Astrocyte of the cerebellum (primary cell): Measurements from ENCODE around the gene PHKG2.

Experiments used
- DNase-seq: peaks from one replicate; pipeline ENCODE4 v3.0.0-alpha.2; 2011; ENCODE audit warnings: low read depth
- H3K4me3 ChIP-seq: 2 replicates; pipeline ENCODE4 v1.5.1; 2011; ENCODE audit warnings: mild to moderate bottlenecking, low read depth, low read length, moderate library complexity
- CTCF ChIP-seq: IDR thresholded peaks from 2 replicates; pipeline ENCODE4 v1.5.1; 2012; ENCODE audit warnings: low read length, low read depth, moderate library complexity, mild to moderate bottlenecking; ENCODE audit errors: missing control alignments
- in situ Hi-C: cut with HindIII; loops from 2 replicates; pipeline ENCODE4 v1.10.0; 2017; ENCODE audit warnings: low sequenced_read_pairs

Gene PHKG2

DNA sequence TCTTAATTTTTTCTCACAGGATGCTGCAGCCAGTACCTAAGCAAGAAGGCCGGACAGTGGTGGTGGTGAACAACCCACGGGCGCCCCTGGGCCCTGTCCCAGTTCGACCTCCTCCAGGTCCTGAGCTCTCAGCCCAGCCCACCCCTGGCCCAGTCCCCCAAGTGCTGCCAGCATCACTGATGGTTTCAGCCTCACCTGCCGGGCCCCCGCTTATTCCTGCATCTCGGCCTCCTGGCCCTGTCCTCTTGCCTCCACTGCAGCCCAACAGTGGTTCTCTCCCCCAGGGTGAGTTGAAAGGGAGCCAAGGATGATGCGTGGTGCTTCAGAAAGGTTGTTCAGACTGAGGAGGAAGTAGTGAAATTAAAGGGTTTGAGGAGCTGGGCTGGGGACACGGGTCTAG, 27.5 kb upstream of the PHKG2 start:
- in situ Hi-C loops: no loop called here
- no peak for TF ChIP-seq CTCF
- no peak overlapping the region for H3K4me3 ChIP-seq
- DNase-seq: no peak

- in situ Hi-C loops: no loop called here
- no peak for TF ChIP-seq CTCF
- DNase-seq: no peak
- no peak overlapping the region for H3K4me3 ChIP-seq
These were observed 27.1 kb upstream of the PHKG2 start for GRCh38 chr16:30721167-30721566.

- TF ChIP-seq CTCF: no peak
- no peak for DNase-seq
- no peak overlapping the region for H3K4me3 ChIP-seq
- in situ Hi-C loops: no loop called here
These were observed 26.6 kb upstream of the PHKG2 start for GRCh38 chr16:30721606-30722005.

DNA sequence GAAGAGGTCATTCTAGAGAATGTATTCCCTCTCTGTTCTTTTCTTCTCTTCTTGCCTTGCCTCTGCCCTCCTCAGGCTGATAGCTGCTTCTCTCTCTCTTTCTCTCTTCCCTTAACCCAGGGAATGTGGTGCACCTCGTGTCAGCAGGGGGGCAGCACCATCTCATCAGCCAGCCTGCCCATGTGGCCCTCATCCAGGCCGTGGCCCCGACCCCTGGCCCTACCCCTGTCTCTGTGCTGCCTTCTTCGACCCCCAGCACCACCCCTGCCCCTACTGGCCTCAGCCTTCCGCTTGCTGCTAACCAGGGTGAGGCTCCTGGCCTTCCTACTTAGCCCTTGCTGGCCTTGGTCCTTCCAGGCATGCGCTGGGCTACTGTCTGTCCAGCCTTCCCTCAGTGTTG, 25.8 kb upstream of the PHKG2 start:
- TF ChIP-seq CTCF: no peak
- in situ Hi-C loops: no loop called here
- no peak for DNase-seq
- no peak overlapping the region for H3K4me3 ChIP-seq

- in situ Hi-C loops: no loop called here
These were observed 25.3 kb upstream of the PHKG2 start for GRCh38 chr16:30722916-30723315.

DNA sequence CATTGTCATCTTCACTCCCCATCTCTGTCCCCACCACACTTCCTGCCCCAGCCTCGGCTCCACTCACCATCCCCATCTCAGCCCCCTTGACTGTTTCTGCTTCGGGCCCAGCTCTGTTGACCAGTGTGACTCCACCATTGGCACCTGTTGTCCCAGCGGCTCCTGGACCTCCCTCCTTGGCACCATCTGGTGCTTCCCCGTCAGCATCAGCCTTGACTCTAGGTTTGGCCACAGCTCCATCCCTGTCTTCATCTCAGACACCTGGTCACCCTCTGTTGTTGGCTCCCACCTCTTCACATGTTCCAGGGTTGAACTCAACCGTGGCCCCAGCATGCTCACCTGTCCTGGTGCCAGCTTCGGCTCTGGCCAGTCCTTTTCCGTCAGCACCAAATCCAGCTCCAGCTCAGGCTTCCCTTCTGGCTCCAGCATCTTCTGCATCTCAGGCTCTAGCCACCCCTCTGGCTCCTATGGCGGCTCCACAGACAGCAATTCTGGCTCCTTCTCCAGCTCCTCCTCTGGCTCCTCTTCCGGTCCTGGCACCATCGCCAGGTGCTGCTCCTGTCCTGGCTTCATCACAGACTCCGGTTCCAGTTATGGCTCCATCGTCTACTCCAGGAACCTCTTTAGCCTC, 24.4 kb upstream of the PHKG2 start:
- in situ Hi-C loops: no loop called here

More at GRCh38 chr16:30722916-30723315, 25.3 kb upstream of the PHKG2 start:
- no peak for DNase-seq
- no peak overlapping the region for H3K4me3 ChIP-seq
- TF ChIP-seq CTCF: no peak

More for the DNA sequence above, 24.4 kb upstream of the PHKG2 start:
- TF ChIP-seq CTCF: no peak
- no peak for DNase-seq
- no peak overlapping the region for H3K4me3 ChIP-seq
